ENCODE results near the gene ZBTB16.

Gene ZBTB16

DNA sequence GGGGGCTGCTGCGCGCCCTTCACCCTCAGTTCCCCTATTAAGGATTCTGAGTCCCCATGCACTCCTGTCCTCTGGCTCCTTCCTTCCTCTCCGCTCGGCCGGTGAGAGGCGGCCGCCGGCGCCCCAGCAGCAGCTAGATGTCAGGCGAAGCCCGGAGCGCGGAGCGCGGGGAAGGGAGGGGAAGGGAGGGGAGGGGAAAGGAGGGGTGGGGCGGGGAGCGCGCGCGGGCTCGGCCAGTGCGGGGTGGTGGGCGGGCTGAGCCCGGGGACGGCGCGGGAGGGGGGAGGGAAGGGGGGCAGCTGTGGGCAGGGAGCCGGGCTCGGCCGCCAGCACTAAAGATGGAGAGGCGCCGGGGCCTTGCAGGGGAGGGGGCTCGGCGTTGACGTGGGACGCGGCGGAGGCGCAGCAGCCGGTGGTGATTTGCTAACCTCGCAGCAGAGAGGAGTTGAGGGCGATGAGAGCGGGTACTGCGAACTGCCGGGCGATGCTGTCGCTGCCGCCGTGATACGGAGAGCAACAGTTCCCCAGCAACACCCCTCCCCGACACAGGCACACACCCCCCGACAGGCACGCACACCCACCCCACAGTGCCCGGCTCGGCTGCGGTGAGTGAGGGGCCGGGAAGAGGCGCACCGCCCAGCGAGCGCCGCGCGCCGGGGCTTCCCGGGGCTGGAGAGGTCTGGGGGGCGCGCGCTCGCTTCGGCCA, at the start of gene ZBTB16:
Gene ZBTB16, plus strand, starts transcription at position 434 of the 706 bp plus-strand sequence. CDS start 3,590 bp downstream, outside the sequence.
- FAIRE-seq: no peak

GRCh38 chr11:114010931-114011330, 48.6 kb upstream of the ZBTB16 start:
- FAIRE-seq: no peak

- no peak for FAIRE-seq
Measured at GRCh38 chr11:114011443-114011842, 48.1 kb upstream of the ZBTB16 start.

- FAIRE-seq: no peak
Measured at GRCh38 chr11:114015117-114015516, 44.4 kb upstream of the ZBTB16 start.

- FAIRE-seq: no peak
Measured at GRCh38 chr11:114016986-114017385, 42.5 kb upstream of the ZBTB16 start.

DNA sequence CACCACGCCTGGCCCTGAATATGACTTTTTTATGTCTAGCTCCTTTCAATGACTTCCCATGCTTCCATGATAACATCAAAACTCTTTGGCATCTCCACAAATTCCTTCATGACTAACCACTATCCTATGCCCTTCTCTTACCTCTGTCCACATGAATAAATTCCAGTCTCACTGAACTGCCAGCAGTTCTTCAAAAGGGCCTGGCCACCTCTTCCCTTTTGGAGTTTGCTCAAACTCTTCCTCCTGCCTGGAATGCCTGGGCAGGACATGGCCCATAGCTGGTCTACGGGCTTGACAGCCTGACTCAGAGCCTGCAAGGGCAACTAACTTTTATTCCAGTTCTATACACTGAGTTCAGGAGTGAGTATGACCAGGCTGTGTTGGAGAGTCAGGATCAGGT, 41.8 kb upstream of the ZBTB16 start:
- no peak for FAIRE-seq

- FAIRE-seq: no peak
Measured at GRCh38 chr11:114019046-114019445, 40.5 kb upstream of the ZBTB16 start.

DNA sequence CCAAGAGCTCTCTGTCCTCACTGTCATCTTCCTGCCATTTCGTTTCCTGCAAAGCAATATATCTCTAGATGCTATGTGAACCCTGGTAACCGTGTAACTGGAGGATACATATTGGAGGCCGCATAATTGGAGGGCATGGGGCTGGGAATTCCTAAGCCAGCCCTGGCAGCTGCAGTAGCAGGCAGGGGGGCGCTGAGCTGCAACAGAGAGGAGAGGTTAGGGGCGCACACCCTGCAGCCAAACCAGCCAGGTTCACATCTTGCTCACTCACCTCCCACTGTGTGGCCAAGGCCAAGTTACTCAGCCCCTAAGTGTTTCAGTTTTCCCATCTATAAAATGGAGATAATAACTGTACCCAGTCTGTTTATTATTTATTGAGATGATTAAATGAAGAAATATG, 39.9 kb upstream of the ZBTB16 start:
- no peak for FAIRE-seq

GRCh38 chr11:114025329-114025907, 34.1 kb upstream of the ZBTB16 start:
- no peak for FAIRE-seq

GRCh38 chr11:114026355-114026754, 33.2 kb upstream of the ZBTB16 start:
- no peak for FAIRE-seq

DNA sequence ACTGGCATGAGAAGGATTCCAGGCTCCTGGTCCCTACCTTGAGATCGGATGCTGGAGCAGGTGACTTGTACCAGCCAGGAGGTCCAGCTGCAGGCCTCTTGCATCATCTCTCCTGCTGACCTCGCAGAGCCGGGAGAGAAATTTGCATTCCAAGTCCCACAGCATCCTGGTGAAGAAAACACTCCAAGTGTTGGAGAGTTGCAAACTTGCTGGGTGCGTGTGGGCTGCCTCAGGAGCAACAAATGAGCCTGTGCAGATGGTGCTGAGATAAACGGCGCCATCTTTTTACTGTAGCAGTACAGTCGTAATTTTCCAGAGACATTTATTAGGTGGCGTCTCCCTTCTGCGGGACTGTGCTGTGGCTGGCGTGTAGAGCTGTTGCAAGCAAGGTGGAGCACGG, 32.1 kb upstream of the ZBTB16 start:
- FAIRE-seq: no peak

- no peak for FAIRE-seq
Measured at GRCh38 chr11:114027926-114028325, 31.6 kb upstream of the ZBTB16 start.

DNA sequence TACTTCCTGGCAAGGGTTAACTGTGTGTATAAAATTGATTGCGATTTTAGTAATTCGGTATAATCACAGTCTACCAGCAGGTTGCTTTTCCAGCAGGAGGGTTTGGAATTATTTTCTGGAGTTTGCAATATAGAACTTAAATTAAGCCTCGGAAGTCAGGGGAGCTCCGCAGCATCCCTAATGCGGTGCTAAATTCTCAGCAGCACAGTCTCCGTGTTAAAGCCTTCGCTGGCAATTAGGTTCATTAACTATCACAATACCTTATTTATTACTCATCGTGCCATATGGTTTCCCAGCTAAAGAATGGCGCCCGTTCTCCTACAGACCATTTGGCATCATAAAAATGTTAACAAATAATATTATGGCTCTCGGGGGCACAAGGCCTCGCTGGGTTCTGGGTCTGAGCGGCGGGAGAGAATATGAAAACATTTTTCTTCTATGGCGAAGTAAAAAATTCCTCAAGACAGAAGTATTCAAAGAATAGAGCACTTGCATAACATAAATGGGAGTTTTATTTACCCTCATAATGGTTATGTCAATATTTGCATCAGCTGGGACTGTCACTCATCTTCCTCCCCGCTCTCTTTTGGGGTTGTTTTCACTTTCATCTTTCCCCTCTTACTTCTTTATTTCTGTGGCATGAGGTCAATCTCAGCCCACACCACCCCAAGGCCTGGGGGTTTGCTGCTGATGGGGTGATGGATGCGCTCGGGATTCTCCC, 28.1 kb upstream of the ZBTB16 start:
- no peak for FAIRE-seq

DNA sequence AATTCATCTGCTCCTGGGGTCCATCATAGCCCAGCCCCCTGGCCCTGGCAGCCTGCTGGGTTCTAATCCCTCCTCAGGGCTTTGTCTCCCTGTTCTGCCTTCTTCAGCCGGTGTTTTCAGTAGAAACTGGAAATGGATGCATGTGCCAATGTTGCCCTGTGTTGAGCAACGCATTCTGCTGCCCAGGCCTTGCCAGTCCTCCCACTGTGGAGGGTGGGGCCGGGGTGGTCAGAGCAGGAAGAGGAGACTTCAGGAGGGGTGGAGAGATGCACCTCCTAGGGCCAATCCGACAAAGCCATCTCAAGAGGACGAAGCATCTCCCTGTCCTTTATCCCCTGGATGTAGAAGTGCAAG, 27.6 kb upstream of the ZBTB16 start:
- FAIRE-seq: no peak

DNA sequence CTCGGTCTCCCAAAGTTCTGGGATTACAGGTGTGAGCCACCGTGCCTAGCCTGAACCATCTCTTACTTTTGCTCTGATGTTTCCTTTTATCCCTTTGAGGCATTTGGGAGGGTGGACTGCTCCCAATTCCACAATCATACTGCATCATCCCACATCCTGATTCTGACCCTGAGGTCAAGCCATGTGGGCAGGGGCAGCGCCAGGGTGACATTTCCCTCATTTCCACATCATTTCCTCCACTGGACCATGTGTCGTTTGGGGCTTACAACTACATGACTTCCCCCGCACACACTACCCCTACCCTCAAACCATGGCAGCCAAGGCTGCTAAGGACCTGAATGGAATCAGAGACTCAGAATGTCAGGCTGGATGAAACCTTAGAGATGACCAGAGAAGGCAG, 26.4 kb upstream of the ZBTB16 start:
- FAIRE-seq: no peak

- no peak for FAIRE-seq
Measured at GRCh38 chr11:114033572-114033971, 25.9 kb upstream of the ZBTB16 start.

- no peak for FAIRE-seq
Measured at GRCh38 chr11:114034956-114035355, 24.6 kb upstream of the ZBTB16 start.

- no peak for FAIRE-seq
Measured at GRCh38 chr11:114036147-114036811, 23.2 kb upstream of the ZBTB16 start.

GRCh38 chr11:114036958-114037357, 22.6 kb upstream of the ZBTB16 start:
- no peak for FAIRE-seq

DNA sequence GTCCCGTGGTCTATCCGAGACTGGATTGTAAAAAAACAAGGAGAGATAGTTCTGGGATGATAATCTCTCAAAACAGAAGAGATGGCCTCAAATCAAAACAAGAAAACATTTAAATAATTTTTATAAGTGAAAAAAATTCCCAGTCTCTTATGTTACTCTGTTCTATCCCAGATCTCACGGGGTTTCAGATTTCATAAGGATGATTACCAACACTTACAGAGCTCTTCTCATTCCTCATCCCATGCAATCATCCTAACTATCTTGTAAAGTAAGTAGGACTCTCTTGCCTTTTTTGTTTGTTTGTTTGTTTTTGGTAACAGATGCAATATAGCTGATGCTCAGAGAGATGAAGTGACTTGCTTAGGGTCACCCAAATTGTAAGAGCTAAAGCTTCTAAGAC, 20.0 kb upstream of the ZBTB16 start:
- FAIRE-seq: no peak

DNA sequence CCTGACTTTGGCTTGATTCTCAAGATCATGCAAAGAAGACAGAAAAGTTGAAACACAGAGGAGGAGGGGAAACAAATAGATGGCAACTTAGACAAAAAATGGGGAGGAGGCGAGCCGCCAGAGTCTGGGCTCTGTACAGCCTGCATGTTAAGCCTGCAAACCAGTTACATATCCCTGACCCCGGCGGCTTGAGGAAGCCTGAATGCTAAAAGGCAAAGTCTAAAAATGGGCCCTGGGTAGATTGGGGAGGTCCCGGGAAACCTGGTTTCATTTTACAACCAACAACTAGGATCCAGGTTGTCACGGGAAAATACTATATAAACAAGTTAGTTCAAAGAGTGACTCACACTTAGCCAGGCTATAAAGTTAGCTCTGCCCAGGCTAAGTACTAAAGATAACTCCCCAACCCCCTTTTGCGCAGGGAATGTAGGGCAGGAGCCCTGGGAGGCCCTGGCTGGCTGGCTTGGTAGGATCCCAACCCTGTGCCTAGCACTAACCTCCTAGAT, 18.8 kb upstream of the ZBTB16 start:
- FAIRE-seq: no peak

DNA sequence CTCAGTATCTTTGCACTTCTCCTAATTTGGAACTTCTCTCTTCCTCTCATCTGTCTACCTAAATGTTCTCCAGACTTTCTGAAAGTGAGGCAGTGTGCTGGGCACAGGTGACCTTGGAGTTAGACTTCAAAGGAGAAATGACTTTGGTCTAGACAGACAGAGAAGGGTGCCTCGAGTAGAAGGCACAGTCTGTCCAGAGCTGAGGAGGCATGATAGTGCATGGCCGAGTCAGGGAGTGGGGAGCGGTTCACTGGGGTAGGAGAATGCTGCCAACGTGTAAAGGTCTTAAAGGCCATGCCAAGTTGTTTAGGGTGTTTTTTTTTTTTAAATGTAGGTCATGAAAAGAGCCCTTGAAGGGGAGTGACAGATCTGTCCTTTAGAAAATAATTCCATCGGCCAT, 17.3 kb upstream of the ZBTB16 start:
- no peak for FAIRE-seq

Measured in endometrium (tissue), 2 donors.